Measurements from ENCODE around the gene ATP13A3.

Gene ATP13A3

DNA sequence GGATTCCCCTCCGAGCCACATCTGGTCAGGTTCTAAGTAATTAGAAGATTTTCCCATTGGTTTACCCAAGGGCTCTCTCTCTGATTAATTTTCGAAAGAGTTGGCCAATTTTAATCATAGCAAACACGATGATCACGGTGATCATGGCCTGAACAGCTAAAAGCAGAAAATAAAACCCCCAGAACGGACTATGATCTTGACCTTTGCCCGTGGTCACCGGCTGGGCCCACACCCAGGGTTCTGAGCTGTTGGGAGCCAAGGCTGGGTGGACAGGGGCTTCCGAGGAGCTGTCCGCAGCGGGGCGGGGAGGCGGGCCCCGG, 90.3 kb downstream of the ATP13A3 start:
- POLR2A ChIA-PET (ENCODE audit: low non-redundant PET) = no interaction called here
- H3K27ac ChIP-seq = no peak overlapping the region
- TF ChIP-seq, protein P1, sequence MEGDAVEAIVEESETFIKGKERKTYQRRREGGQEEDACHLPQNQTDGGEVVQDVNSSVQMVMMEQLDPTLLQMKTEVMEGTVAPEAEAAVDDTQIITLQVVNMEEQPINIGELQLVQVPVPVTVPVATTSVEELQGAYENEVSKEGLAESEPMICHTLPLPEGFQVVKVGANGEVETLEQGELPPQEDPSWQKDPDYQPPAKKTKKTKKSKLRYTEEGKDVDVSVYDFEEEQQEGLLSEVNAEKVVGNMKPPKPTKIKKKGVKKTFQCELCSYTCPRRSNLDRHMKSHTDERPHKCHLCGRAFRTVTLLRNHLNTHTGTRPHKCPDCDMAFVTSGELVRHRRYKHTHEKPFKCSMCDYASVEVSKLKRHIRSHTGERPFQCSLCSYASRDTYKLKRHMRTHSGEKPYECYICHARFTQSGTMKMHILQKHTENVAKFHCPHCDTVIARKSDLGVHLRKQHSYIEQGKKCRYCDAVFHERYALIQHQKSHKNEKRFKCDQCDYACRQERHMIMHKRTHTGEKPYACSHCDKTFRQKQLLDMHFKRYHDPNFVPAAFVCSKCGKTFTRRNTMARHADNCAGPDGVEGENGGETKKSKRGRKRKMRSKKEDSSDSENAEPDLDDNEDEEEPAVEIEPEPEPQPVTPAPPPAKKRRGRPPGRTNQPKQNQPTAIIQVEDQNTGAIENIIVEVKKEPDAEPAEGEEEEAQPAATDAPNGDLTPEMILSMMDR (conservative IDR thresholded peaks at IDR 0.05; ENCODE audit: low read depth) = no peak
- no peak for DNase-seq (ENCODE audit: low spot score)
- CTCF ChIA-PET = interaction anchor here (0.6 kb wide), 1 partner anchor 665 kb away, joined by 3 read pairs; no protein-coding TSS in a partner anchor

- TF ChIP-seq, protein P1 (conservative IDR thresholded peaks at IDR 0.05; ENCODE audit: low read depth) = no peak
- no peak for DNase-seq (ENCODE audit: low spot score)
- POLR2A ChIA-PET (ENCODE audit: low non-redundant PET) = no interaction called here
- no peak overlapping the region for H3K27ac ChIP-seq
- CTCF ChIA-PET = no interaction called here
These were observed 90.8 kb downstream of the ATP13A3 start for GRCh38 chr3:194395778-194396538.

GRCh38 chr3:194395212-194395611, 91.6 kb downstream of the ATP13A3 start:
- CTCF ChIA-PET = interaction anchor here (0.9 to 1.6 kb wide), 4 partner anchors 9 to 697 kb away, joined by 3 to 6 read pairs (median 4); no protein-coding TSS in a partner anchor
- TF ChIP-seq, protein P1 (conservative IDR thresholded peaks at IDR 0.05; ENCODE audit: low read depth) = no peak
- POLR2A ChIA-PET (ENCODE audit: low non-redundant PET) = no interaction called here
- H3K27ac ChIP-seq = no peak overlapping the region
- DNase-seq (ENCODE audit: low spot score) = no peak

- ChIA-PET POLR2A (ENCODE audit: low non-redundant PET) (no interaction called here), CTCF (interaction anchor here (0.6 to 1.3 kb wide), 3 partner anchors 10 to 282 kb away, joined by 3 to 9 read pairs (median 4); no protein-coding TSS in a partner anchor)
- DNase-seq (ENCODE audit: low spot score) = no peak
- H3K27ac ChIP-seq = no peak overlapping the region
- TF ChIP-seq, protein P1 (conservative IDR thresholded peaks at IDR 0.05; ENCODE audit: low read depth) = no peak
These were observed 94.2 kb downstream of the ATP13A3 start for GRCh38 chr3:194392576-194392975.

- CTCF ChIA-PET = no interaction called here
- TF ChIP-seq, protein P1 (conservative IDR thresholded peaks at IDR 0.05; ENCODE audit: low read depth) = no peak
- no peak for DNase-seq (ENCODE audit: low spot score)
- POLR2A ChIA-PET (ENCODE audit: low non-redundant PET) = no interaction called here
- H3K27ac ChIP-seq = no peak overlapping the region
These were observed 96.0 kb downstream of the ATP13A3 start for GRCh38 chr3:194390835-194391234.

DNA sequence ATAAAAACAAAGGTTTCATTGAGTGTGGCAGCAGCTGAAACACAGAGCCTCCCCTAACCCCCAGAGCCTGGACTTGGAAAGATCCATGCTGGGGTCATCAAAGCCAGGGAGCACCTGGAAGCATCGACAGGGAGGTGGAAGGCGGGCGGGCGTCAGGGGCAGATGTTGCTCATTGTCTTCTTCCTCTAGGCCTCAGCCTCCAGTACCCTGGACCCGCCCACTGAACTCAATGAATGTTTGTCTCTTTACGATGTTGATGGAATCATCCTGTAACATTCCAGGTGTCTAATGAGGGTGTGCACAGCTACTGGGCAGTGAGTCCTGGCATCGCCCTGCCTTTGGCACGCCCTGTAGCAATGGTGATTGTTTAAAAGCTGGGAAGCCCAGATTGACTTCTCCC, 97.5 kb downstream of the ATP13A3 start:
- ChIA-PET POLR2A (ENCODE audit: low non-redundant PET) (no interaction called here), CTCF (no interaction called here)
- TF ChIP-seq, protein P1 (conservative IDR thresholded peaks at IDR 0.05; ENCODE audit: low read depth) = no peak
- DNase-seq (ENCODE audit: low spot score) = no peak
- no peak overlapping the region for H3K27ac ChIP-seq
